Hepatocyte (in vitro differentiated cells): ENCODE results near the gene APRT.

Experiments used
- EZH2phosphoT487 ChIP-seq: fragments of 200-600 bp; sonication (generic); IDR thresholded peaks from one replicate; pipeline ENCODE4 v1.6.1; 2018; ENCODE audit warnings: antibody characterized with exemption, mild to moderate bottlenecking, low read depth, moderate library complexity; ENCODE audit not compliant: unreplicated experiment, severe bottlenecking
- TF ChIP-seq, protein P1 (sequence below): fragments of 200-600 bp; sonication (generic); IDR thresholded peaks from 2 replicates; pipeline ENCODE4 v1.5.1; 2016; ENCODE audit warnings: antibody characterized with exemption, mild to moderate bottlenecking; ENCODE audit not compliant: poor library complexity

GRCh38 chr16:88804173-88804551 is 7.6 kb downstream of the APRT start:
- TF ChIP-seq, protein P1, sequence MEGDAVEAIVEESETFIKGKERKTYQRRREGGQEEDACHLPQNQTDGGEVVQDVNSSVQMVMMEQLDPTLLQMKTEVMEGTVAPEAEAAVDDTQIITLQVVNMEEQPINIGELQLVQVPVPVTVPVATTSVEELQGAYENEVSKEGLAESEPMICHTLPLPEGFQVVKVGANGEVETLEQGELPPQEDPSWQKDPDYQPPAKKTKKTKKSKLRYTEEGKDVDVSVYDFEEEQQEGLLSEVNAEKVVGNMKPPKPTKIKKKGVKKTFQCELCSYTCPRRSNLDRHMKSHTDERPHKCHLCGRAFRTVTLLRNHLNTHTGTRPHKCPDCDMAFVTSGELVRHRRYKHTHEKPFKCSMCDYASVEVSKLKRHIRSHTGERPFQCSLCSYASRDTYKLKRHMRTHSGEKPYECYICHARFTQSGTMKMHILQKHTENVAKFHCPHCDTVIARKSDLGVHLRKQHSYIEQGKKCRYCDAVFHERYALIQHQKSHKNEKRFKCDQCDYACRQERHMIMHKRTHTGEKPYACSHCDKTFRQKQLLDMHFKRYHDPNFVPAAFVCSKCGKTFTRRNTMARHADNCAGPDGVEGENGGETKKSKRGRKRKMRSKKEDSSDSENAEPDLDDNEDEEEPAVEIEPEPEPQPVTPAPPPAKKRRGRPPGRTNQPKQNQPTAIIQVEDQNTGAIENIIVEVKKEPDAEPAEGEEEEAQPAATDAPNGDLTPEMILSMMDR, result no peak
- TF ChIP-seq EZH2phosphoT487, result no peak
